Smooth muscle cell of the brain vasculature (primary cell): ENCODE data around the gene L3MBTL2.
"Not testable (repeated sequence)": the region's sequence is repeated elsewhere in the genome, so short reads cannot be mapped to it uniquely, and the experiment has no call there.

Source experiments
- DNase-seq: peaks from one replicate; pipeline ENCODE4 v3.0.0-alpha.2; 2012; ENCODE audit warnings: low read depth, low spot score

Gene L3MBTL2

DNA sequence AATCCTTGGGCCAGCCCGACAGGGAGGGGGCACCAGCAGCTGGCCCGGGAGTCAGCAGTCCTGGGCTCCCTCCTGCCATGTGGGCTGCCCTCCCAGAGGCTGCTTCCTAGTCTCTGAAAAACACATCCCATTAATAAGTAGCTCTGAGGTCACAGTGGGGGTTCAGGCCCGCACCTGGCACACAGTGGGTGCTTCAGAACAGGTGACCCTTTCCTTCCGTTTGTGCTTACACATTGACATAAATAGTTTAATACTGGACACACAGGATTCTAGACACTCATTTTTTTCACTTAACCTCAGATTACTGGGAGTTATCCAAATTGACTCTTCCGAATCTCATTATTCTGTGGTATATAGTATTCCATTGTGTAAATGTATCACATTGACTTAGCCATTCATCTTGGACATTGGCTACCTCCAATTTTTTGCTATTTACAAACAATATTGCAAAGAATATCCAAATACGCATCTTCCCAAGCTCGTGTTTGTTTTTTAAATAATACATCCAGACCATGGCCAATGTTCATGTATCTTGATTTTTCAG is 36.1 kb downstream of the L3MBTL2 start:
- no peak for DNase-seq

DNA sequence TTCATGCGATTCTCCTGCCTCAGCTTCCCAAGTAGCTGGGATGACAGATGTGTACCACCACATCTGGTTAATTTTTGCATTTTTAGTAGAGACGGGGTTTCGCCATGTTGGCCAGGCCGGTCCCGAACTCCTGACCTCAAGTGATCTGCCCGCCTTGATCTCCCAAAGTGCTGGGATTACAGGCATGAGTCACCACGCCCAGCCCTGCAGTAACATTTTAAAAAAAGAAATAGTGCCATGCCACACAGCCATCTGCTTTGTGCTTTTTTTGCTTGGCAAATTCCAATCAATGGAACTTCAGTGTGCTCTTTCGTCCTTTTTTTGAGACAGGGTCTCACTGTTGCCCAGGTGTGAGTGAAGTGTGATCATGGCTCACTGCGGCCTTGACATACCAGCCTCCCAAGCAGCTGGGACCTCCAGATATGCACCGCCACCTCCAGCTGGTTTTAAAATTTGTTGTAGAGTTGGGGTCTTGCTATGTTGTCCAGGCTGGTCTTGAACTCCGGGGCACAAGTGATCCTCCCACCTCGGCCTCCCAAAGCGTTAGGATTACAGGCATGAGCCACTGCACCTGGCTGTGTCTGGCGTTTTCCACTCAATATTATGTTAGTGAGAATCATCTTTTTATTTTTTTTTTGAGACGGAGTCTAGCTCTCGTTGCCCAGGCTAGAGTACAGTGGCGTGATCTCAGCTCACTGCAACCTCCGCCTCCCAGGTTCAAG is 37.4 kb downstream of the L3MBTL2 start:
- DNase-seq, result no peak

DNA sequence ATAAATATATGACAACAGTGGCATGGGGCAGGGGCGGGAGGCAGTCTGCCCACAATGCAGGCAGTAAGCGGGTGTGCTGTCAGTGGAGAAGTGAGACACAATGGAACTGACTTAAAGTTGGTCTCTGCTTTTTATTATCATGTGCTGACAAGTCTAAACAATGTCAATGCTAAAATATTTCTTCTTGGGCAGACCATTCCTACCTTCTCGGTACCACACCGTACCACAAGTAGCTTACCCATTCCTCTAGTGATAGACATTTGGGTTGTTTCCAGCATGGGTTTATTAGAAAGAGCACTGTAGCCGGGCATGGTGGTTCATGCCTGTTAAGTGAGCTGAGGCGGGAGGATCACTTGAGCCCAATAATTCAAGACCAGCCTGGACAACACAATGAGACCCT is 38.2 kb downstream of the L3MBTL2 start:
- no peak for DNase-seq

DNA sequence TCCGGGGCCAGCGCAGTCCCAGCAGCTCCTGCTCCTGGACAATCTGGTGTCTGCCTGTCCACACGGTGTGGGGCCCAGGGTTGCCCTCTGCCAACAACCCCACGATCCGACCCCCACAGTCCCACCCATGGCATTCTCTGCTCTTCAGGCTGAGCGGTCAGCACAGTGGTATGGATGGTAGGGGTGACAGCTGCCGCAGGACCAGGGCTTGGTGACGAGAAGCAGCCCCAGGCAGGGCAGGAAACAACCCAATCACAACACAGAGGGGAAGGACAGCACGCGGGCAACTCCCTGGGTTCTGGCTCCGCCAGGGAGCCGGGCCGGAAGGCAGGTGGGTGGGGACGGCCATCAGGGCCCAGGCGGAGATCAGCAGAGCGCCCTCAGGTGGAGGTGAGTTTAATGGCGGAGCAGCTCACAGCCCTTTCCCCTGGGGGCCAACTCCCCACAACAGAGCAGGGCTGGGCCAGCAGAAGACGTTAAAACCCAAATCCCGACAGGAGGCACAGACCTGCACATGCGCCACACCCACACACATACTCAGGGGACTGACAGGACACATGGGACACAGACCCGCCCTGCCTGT is 40.9 kb downstream of the L3MBTL2 start:
- no peak for DNase-seq

DNA sequence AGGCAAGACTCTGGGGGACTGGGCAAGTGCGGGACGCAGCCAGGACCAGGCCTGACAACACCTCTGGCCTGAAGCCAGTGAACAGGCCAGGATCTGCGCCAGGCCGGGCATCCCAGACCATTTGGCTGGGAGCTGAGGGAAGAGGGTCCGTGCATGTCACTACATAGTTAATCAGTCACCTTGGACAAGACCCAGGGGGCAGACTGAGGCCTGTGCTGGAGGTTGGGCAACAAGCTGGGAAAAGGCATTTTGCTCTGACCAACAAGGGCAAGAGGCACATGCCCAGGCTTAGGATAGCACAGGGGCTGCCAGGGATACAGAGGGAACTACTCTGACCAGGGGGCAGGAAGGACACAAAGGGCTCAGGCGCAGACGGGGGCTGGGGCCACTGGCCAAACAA is 42.6 kb downstream of the L3MBTL2 start:
- DNase-seq, result no peak

DNA sequence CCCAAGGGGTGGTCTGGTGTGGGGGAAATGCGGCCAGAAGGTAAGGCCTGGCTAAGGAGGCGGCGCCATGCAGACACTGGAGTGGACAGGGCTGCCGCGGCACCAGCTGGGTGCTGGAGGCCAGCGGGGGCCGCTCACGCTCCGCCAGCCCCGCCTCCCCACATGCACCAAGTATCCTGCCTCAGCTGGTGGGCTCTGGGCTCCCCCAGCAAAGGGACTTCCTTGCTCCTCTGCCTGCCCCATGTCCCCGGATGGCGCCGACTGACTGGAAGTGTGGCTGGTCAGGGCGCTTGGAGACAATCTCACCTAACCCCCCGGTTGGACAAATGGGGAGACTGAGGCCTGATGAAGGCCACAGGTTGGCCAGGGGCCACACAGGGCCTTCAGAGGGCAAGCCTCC is 43.2 kb downstream of the L3MBTL2 start:
- no peak for DNase-seq

DNA sequence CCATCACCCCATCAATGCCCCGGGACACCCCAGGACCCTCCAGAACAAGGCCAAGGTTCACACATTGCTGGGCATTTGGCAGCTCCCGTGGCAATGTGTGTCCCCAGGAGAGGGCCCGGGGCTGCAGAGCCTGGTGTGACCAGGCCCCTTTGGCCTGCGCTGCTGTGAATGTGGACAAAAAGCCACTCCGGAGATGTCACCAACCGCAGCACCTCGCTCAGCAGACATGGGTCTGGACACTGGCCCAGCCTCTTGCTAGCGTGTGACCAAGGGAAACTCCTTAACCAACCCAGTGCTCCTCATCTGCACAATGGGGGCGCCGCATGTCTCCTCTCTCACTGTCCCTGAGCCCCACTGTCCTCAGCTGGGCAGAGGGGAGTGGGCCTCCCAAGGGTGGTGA is 43.6 kb downstream of the L3MBTL2 start:
- no peak for DNase-seq

DNA sequence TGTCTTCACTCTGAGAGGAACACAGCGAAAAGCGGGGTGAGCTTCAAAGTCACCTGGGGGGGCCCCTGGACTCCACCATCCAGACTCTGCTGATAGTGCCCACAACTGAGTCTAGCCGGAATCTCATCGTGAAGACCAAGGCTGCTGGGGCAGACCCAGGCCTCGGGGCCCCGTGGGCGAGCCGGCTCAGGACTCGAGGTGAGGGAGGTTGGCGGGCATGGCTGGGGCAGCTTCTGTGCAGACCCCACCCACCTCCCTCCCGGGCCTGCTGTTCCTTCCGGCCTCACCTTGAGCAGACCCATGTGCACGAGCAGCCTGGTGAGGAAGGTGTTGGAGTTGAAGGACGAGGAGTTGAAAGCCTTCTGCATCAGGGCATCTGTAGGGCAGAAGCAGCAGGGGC is 44.3 kb downstream of the L3MBTL2 start:
- no peak for DNase-seq

DNA sequence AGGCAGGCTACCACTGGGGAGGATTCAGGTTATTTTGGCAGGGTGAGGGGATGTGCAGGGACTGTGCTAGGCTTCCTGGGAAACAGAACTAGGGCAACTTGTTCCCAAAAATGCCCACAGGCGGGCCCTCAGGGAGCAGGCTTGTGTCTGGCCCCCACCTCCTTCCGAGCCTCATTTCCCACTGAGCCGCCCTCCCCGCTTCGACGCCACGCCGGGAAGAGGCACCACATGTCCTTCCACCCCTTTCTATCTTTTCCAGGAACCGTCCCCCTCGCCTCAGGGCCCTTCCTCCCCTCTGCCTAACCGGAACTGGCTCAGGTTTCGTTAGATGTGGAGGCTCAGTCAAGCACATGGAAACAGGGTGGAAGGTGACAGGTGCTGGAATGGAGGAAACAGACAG is 45.0 kb downstream of the L3MBTL2 start:
- no peak for DNase-seq

DNA sequence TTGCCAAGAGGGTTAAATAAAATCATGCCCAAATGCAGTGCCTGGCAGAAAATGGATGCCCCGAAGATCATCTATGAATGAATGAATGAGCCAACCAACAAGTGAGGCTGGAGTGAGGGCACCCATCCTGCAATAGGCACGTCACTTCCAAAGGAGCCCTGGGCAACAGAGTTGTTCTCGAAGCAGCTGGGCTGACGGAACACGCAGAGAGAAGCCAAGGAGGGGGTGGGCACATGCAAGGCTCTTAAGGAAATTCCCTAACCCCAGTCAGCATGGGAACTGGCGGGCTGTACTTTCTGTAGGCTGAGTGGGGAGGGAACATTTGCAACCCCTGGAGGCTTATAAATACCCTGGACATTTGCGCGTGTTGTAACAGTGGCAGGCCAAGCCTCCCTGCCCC is 47.3 kb downstream of the L3MBTL2 start:
- no peak for DNase-seq

DNA sequence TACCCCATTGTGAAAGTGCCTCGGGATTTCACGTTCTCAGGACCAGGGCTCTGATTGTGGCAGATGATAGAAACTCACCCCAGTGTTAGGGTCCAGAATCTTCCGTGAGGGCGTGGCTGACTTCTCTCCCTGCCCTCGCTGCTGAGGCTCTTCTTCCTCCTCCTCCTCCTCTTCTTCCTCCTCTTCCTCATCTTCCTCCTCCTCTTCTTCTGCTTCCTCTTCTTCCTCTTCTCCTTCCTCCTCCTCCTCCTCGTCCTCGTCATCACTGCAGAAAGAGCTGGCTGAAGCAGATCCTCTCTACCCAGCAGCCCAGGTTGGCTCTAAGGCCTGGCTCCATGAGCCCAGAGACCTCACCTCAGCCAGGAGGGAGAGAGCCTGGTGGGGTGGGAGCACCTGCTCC is 49.1 kb downstream of the L3MBTL2 start:
- no peak for DNase-seq

DNA sequence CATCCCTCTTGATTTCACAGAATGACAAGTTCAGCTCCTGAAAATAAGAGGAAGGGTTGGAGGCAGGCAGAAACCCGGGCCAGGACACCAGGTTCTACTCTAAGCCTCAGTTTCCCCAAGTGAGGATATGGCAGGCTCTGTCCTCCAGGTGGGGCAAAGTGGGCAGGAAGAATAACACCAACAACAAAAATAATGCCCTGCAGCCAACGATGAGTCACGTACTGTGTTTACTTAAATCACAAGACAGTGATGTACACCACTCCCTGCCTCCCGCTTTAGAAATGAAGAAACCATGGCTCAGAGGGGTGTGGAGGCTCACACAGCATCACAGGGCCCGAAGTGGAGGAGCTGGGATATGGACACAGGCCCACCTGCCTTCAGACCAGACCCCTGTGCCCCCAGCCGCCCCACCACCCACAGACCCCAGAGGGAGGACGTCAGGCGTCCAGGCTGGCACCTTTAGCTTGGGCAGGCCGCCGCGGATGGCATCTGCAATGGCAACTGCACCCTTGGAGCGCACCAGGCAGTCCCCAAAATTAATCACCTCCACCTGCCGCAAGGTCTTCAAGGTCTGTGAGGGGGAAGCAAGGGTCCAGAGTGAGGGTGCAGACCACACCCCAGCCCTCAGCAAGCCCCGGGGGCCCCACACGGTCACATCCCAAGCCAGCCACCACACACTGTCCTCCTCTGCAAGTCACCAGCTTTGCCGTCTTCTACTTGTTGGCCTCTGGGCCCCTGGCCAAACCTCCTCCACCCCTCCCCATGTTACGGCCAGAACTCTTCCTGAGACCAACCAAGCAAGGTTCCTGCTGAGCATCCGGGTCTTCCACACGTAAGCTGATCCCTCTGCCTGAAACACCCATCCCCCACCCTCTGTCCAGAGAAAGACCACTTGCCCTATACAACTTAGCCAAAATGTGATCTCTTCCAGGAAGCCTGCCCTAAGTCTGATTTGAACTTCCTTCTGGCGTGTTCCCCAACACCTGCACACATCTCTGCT is 51.4 kb downstream of the L3MBTL2 start:
- DNase-seq, result peak; percentile 78

DNA sequence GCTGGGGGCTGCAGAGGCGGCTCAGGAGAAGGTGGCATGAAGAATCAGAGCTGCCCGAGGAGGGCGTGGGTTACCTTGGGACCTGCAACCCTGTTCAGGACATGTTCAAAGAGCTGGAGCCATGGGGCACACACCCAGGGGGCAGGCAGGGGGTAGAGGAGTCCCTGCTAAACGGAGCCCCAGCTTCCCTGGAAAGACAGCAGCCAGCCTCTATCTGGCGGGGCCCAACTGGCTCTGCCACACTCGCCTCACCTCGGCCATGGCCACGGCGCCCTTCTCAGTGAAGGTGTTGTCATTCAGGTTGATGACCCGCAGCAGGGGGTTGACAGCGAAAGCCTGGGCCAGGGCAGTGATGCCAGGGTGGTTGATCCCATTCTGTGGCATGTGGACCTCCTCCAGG is 52.6 kb downstream of the L3MBTL2 start:
- no peak for DNase-seq

DNA sequence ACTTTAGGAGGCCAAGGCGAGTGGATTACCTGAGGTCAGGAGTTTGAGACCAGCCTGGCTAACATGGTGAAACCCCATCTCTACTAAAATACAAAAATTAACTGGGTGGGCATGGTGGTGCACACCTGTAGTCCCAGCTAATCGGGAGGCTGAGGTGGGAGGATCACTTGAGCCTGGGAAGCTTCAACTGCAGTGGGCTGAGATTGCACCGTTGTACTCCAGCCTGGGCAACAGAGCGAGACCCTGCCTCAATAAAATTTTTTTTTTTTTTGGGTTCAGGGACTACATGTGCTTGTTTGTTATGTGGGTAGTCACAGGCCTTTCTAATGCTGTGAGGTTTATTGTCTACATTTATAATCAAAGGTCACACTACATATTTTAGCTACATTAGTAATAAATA is 54.6 kb downstream of the L3MBTL2 start:
- not testable (repeated sequence) for DNase-seq

DNA sequence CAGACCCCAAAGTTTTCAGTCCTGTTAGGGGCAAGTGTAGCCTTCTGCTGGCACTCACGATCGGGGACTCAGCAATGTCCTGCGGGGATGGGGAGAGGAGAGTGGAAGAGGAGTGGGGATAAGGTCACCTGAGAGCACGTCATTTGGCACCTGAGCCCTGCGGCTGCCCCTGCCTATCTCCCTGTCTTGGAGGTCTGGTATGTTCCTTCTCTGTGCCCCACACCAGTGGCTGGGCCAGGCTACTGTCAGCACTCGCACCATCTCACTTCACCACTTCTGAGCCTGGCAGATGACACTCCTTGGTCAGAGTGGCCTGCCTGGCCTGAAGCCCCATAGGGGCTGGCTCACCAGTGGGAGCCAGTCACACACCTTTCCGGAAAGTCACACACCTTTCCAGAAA is 55.8 kb downstream of the L3MBTL2 start:
- no peak for DNase-seq

DNA sequence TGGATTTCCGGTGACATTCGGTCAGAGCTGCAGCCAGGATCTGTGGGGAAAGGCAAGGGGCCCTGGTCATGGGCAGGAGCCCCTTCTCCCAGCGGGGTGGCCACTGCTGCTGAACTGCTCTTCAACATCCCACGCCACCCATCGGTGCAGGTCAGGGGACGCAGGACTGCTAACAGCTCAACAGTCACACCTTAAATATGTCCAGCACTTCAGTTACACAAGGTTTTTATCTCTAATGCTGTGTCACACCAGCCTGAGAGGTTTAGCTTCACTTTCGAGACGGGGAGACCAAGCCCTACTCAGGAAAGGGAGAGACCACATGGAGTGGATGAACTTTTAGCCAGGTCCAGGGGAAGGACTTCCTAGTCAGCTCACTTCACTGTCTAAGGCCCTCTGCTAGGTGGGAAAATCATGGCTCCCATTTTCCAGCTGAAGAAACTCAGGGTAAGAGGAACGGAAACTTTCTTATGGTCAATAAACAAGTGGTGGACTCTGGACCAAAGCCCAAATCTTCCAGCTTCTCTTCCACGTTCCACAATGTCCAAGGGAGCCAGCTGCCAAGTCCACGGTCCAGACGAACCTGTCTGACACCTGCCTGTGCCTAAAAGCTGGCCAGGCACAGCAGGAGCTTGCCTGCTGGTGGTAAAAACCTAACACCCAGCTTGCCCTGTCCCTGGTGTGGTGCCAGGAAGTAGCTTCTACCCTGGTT is 56.6 kb downstream of the L3MBTL2 start:
- DNase-seq, result no peak

DNA sequence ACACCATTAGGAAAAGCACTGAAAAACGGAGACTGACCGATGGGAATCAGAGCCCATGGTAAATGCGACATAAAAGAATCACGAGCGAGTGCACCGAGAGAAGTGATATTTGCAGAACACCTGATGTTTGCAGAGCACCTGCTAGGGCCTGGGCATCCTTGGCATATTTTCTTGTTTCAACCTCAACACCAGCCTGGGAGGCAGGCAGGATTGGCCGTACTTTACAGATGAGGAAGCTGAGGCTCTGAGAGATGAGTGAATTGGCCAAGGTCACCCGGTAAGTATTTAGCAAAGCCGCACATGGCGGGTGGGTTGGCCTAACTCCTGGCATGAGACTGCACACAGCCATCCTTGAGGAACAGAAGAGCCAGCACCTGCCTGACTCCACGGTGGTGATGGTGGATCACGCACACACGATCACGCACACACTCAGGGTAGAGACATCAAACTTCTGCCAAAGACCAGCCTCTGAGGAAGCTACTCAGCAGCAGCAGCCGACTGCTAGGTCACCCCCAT is 57.2 kb downstream of the L3MBTL2 start:
- no peak for DNase-seq

DNA sequence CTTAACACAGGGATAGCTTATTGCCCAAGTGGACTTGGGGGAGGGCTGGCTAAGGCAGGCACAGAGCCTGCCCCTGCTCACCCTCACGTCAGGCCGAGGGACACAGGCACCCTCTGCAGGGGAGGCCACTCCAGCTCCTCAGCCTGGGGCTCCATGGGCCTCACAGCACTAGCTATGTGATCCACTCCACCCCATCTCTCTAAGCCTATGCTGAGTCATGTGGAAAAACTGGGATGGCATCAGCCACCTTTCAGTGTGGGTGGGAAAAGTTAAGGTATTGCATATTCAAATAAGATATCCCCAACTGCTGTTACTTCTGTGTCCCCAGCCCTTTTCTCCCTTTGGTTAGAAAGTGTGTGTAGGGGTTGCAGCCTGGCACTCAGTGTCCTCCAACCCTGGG is 58.6 kb downstream of the L3MBTL2 start:
- DNase-seq, result no peak

DNA sequence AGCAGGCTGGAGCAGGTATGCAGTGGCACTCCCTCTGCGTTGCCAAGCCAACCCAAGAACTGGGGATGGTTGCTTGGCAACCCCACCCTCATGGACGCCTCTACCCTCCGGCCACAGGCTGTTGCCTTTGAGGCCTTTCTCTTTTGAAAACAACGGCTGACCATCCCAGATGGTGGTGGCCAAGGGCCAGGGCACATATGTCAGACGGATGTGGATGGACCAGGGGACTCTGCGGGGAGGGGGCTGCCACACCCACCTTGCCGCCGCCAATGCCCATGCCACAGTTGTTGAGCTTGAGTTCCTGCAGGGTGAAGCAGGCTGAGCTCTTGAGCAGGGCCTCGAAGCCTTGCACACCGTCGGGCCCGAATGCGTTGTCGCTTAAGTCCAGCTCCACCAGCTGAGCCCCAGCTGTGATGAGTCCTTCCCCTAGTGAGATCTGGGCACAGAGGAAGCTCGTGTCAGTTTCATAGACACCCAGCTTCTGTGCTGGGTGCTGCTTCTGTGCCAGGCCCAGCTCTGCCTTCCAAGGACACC is 59.4 kb downstream of the L3MBTL2 start:
- DNase-seq, result no peak

DNA sequence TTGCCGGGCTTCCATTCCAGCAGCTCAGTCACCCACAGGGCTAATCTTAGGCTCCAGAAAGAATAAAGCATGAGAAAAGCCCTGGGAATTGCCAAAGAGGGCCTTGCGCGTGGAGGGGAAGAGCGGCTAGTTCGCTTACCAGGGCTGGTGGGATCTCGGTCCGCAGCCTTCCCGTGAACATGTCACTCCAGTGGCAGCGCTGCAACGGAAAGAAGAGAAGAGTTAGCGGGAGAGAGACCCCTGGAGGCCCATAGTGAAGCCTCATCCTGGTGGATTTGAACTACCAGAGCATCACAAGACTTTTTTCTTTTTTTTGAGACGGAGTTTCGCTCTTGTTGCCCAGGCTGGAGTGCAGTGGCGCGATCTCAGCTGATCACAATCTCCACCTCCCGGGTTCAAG is 62.8 kb downstream of the L3MBTL2 start:
- no peak for DNase-seq

DNA sequence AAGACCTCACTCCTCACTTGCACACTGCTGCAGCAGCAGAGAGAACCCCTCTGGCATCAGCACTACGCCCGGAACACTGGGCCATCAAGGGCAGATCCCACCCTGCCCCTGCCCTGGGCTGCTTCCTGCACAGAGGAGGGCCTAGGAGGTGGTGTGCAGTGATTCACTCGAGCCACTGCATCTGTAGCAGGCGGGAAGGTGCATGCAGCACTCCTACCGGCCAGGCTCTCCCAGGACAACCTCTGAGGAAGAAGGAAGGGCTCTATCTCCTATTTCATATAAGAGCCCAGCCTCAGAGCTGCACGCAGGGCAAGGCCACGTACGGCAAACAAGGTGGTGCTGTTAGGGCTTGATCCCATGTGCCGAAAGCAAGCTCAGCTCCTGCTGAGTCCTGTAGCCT is 66.7 kb downstream of the L3MBTL2 start:
- DNase-seq, result no peak
